ENCODE results near the gene ATP11B. TPM values are rescaled to one million over a fixed set of nuclear protein-coding genes. Genes with fewer than 3 reads are reported as not detected.

ATP11B gene
- total RNA-seq, 1 donor from 2014 or later = 22.7 TPM

DNA sequence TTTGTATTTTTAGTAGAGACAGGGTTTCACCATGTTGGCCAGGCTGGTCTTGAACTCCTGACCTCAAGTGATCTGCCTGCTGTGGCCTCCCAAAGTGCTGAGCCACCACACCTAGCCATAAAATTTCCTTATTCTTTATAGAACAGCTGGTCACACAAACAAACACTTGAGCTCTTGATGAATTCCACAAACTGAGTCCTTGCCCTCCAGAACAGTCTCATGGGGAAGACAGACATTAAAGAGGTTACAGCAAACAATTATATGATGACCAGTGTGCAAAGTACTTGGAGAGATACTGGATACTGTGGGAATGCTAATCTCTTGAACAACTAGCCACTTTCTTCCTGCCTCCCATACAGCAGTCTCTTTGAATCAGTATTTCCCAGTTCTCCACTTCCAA lies 7.5 kb upstream of the ATP11B start:
- no peak for TF ChIP-seq CTCF (conservative IDR thresholded peaks at IDR 0.05; ENCODE audit: low read depth, low read length)
- no peak for DNase-seq (ENCODE audit: low read depth)
- H3K4me3 ChIP-seq (ENCODE audit: low read depth, low read length) = no peak overlapping the region

DNA sequence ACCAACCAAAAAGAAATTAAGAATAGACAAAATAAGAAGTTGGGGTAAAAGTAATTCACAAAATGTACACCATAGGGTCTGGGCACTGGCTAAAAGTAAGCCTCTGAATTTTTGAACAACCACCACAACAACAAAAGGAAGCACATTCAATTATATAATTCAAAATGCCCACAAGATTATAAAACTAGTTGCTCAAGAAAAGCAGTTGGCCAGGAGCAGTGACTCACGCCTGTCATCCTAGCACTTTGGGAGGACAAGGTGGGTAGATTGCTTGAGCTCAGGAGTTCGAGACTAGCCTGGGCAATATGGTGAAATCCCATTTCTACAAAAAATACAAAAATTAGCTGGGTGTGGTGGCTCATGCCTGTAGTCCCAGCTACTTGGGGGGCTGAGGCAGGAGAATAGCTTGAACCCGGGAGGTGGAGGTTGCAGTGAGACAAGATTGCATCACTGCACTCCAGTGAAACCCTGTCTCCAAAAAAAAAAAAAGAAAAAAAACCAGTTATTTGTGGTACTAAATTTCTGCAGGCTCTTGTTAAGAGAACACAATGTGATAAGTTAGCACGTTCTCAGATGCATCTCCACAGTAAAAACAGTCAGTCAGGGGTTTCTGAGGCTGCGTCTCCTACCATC lies 6.6 kb upstream of the ATP11B start:
- DNase-seq (ENCODE audit: low read depth) = no peak
- H3K4me3 ChIP-seq (ENCODE audit: low read depth, low read length) = no peak overlapping the region
- TF ChIP-seq CTCF (conservative IDR thresholded peaks at IDR 0.05; ENCODE audit: low read depth, low read length) = no peak

- no peak for TF ChIP-seq CTCF (conservative IDR thresholded peaks at IDR 0.05; ENCODE audit: low read depth, low read length)
- DNase-seq (ENCODE audit: low read depth) = no peak
- H3K4me3 ChIP-seq (ENCODE audit: low read depth, low read length) = no peak overlapping the region
Measured at GRCh38 chr3:182787302-182788036, 5.8 kb upstream of the ATP11B start.

DNA sequence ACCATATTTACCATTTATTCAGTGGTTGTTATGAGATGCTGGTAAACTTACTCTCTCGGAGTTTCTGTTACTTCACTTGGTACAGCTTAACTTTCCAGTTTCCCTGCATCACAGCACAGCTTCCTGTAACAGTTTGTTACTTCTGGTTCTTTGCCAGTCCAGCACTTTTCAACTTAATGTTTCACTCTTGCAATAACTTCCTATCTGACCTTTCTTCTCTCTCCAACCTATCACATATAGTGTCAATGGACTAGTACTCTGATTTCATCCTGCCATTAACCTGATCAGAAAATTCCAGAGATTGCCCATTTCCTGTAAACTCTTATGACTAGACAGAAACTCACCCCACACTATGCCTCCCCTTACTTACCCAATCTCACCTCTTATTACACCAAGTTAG lies 3.9 kb upstream of the ATP11B start:
- TF ChIP-seq CTCF (conservative IDR thresholded peaks at IDR 0.05; ENCODE audit: low read depth, low read length) = no peak
- no peak overlapping the region for H3K4me3 ChIP-seq (ENCODE audit: low read depth, low read length)
- DNase-seq (ENCODE audit: low read depth) = no peak

- no peak overlapping the region for H3K4me3 ChIP-seq (ENCODE audit: low read depth, low read length)
- no peak for DNase-seq (ENCODE audit: low read depth)
- TF ChIP-seq CTCF (conservative IDR thresholded peaks at IDR 0.05; ENCODE audit: low read depth, low read length) = no peak
Measured at GRCh38 chr3:182790612-182791011, 2.7 kb upstream of the ATP11B start.

GRCh38 chr3:182793663-182794454 lies 555 bp downstream of the ATP11B start:
- DNase-seq (ENCODE audit: low read depth) = no peak
- no peak for TF ChIP-seq CTCF (conservative IDR thresholded peaks at IDR 0.05; ENCODE audit: low read depth, low read length)

More at GRCh38 chr3:182793663-182794454, 555 bp downstream of the ATP11B start:
- H3K4me3 ChIP-seq (ENCODE audit: low read depth, low read length) = peak overlapping the region; percentile 90

Measured in epithelial cell of proximal tubule (primary cell).